Colonic mucosa (tissue), 4 donors: ENCODE data around the gene PKMYT1. TPM values are rescaled to one million over a fixed set of nuclear protein-coding genes. Genes with fewer than 3 reads are reported as not detected.

ENCODE experiments used
- DNase-seq: peaks from one replicate; pipeline ENCODE4 v3.0.0-alpha.2; 2020
- H3K27ac ChIP-seq: fragments of 200-600 bp; one replicate; pipeline ENCODE4 v1.8.0; 2021
- H3K27me3 ChIP-seq: fragments of 200-600 bp; one replicate; pipeline ENCODE4 v1.8.0; 2021
- H3K36me3 ChIP-seq: fragments of 200-600 bp; one replicate; pipeline ENCODE4 v1.8.0; 2021
- H3K4me1 ChIP-seq: fragments of 200-600 bp; one replicate; pipeline ENCODE4 v1.8.0; 2021; ENCODE audit warnings: mild to moderate bottlenecking
- H3K4me3 ChIP-seq: fragments of 200-600 bp; one replicate; pipeline ENCODE4 v1.8.0; 2021
- H3K9ac ChIP-seq, 2 donors: one replicate each; pipeline ENCODE4 v1.7.0; 2013; ENCODE audit warnings: control low read depth in 2 of 2, low read depth in 2 of 2, low read length in 2 of 2
- H3K9me3 ChIP-seq: fragments of 200-600 bp; one replicate; pipeline ENCODE4 v1.8.0; 2021
- intact Hi-C: fragments of 100-400 bp; cut with DNase I; formaldehyde crosslinking; loops from one replicate; pipeline ENCODE4 v1.14.1; 2022
- total RNA-seq, 2 donors: library from RNA; stranded (reverse); fragmentation: NEBNext Ultra II Directional in 1 of 2; extraction: Animal tissue kit (Norgen Biotek cat#: 25700) in 1 of 2; gene quantifications; one replicate each; pipeline ENCODE4 v1.2.1, GENCODE V29; 2021
- TF ChIP-seq, protein P1 (sequence below): fragments of 200-600 bp; IDR thresholded peaks from one replicate; pipeline ENCODE4 v1.8.0; 2022; ENCODE audit warnings: antibody characterized with exemption, mild to moderate bottlenecking
- donor health status: healthy.
- donor health status: DM: no; HTN: no; CAD: no.
- donor health status: DM: no; HTN: no; CAD: no.

PKMYT1 gene
- total RNA-seq, 2 donors from 2014 or later: 9.5 to 76.6 TPM

DNA sequence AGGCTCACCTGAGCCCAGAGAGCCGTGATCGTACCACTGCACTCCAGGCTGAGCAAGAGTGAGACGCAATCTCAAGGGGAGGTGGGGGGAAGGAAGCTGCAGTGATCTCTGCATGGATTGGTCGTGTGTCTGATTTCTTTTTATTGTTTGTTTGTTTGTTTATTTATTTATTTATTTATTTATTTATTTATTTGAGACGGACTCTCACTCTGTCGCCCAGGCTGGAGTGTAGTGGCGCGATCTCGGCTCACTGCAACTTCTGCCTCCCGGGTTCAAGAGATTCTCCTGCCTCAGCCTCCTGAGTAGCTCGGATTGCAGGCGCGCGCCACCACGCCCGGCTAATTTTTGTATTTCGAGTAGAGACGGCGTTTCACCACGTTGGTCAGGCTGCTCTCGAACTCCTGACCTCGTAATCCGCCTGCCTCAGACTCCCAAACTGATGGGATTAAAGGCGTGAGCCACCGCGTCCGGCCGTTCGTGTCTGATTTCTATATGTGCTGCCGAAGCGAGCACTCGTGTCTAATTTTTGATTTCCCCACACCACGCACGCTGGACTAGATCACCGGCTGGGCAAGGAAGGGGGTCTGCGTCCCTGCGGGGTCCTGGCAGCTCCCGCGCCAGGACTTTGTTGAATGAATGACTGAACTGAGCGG is 39.5 kb upstream of the PKMYT1 start:
- H3K9me3 ChIP-seq: no peaks in the 10 kb centered on the region
- no peak for DNase-seq
- H3K27ac ChIP-seq: peak overlapping the region; percentile 96
- H3K9ac ChIP-seq: no peak overlapping the region
- no peaks in the 10 kb centered on the region for H3K36me3 ChIP-seq
- intact Hi-C loops: no loop called here
- H3K27me3 ChIP-seq: no peaks in the 10 kb centered on the region
- H3K4me1 ChIP-seq: peaks cover 18% of the 10 kb centered on the region
- peak overlapping the region; percentile 79 for H3K4me3 ChIP-seq
- TF ChIP-seq, protein P1, sequence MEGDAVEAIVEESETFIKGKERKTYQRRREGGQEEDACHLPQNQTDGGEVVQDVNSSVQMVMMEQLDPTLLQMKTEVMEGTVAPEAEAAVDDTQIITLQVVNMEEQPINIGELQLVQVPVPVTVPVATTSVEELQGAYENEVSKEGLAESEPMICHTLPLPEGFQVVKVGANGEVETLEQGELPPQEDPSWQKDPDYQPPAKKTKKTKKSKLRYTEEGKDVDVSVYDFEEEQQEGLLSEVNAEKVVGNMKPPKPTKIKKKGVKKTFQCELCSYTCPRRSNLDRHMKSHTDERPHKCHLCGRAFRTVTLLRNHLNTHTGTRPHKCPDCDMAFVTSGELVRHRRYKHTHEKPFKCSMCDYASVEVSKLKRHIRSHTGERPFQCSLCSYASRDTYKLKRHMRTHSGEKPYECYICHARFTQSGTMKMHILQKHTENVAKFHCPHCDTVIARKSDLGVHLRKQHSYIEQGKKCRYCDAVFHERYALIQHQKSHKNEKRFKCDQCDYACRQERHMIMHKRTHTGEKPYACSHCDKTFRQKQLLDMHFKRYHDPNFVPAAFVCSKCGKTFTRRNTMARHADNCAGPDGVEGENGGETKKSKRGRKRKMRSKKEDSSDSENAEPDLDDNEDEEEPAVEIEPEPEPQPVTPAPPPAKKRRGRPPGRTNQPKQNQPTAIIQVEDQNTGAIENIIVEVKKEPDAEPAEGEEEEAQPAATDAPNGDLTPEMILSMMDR: no peak

DNA sequence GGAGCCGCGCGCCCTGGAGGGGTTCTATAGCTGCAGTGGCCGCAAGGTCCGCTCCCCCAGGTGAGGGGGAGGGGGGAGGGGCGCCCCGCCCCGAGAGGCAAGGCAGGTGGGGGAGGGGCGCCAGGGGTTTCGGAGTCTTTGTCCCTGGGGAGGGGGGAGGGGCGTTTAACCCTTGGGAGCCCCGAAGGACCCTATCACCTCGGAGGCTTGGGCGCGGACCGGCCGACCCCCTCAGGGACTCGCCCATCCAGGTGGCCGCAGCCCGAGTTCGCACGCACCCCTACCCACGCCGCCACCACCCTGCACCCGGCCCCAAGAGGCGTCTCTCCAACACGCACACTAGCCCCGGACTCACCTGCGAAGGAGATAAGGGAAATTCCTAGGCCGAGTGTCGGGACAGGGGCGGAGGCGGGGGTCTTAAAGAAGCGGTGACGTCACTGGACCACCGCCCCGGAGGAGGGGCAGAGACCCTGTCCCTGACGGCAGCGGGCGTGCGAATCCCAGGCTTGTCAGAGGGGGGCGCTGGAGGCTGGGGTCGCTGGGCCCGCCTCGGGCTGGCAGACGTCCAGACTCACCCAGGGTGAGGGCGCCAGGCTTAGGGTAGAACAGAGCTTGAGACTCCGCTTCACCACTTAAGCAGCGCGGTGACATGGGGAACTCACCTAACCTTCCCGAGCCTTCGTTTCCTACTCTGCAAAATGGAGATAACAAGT is 37.7 kb upstream of the PKMYT1 start, which contains the start of gene CLDN6:
Gene CLDN6 (minus strand): TSS at position 390 of the 713 bp plus-strand sequence. CDS start 2,162 bp downstream, outside the sequence.
- intact Hi-C loops: no loop called here
- H3K27ac ChIP-seq: no peak within 1 kb of the TSS
- no peak for DNase-seq
- TF ChIP-seq, protein P1: no peak
- H3K27me3 ChIP-seq: no peaks in the 10 kb centered on the region
- H3K9me3 ChIP-seq: no peaks in the 10 kb centered on the region
- peaks cover 13% of the 10 kb centered on the region for H3K4me1 ChIP-seq
- H3K9ac ChIP-seq: no peak within 1 kb of the TSS
- H3K36me3 ChIP-seq: no peaks in the 10 kb centered on the region
- H3K4me3 ChIP-seq: no peak within 1 kb of the TSS

DNA sequence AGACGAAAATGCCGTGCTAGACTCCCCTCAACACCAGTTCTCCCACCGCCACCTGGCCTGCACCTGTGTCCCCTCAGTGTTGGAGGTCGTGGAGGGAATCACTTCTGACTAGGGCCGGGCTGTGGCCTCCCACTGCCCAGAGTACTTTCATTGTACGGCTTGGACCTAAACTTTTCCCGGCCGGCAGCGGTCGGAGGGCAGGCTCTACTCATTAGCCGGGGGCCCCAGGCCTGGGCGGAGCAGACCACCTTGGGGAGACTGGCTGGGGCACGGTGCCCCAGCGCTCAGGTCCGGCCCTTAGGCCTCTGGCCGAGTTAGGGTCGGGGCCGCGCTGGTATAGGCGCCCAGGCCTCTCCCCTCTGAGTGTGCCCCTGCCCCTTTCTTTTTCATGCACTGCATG is 37.1 kb upstream of the PKMYT1 start:
- no peak for DNase-seq
- Histone ChIP-seq H3K4me1 (peaks cover 10% of the 10 kb centered on the region), H3K4me3 (no peak overlapping the region), H3K27me3 (no peaks in the 10 kb centered on the region), H3K9me3 (no peaks in the 10 kb centered on the region), H3K36me3 (no peaks in the 10 kb centered on the region), H3K27ac (no peak overlapping the region), H3K9ac (no peak overlapping the region)
- intact Hi-C loops: no loop called here
- TF ChIP-seq, protein P1: no peak

DNA sequence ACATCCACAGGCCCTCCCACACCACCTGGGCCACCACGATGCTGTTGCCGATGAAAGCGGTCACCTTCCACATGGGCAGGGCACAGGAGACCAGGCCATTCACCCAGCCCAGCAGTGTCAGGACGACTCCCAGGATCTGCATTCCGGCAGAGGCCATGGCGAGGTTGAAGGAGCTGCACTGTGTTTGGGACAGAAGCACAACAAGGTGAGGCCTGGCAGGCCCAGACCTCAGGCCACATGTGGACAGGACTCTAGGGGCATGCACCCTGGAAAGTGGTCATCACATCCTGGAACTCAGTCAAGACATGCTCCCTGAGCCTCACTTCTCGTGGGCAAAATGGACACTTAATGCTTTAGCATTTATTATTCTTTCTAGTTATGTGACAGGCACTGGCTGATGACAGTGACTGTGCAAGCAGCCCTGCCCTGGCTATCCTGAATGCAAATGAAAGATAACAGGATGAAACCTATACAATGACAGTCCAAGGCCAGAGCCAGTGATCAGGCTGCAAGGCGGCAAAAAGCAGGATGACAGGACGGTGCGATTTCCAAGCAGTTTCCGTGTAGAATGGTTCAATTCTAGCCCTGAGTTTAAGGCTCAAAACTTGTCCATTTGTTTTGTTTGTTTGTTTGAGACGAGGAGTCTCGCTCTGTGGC is 35.7 kb upstream of the PKMYT1 start:
- Histone ChIP-seq H3K27ac (no peak overlapping the region), H3K36me3 (no peaks in the 10 kb centered on the region), H3K4me1 (no peaks in the 10 kb centered on the region), H3K27me3 (peaks cover 5% of the 10 kb centered on the region), H3K4me3 (no peak overlapping the region), H3K9ac (no peak overlapping the region), H3K9me3 (no peaks in the 10 kb centered on the region)
- intact Hi-C loops: no loop called here
- TF ChIP-seq, protein P1: no peak
- no peak for DNase-seq

DNA sequence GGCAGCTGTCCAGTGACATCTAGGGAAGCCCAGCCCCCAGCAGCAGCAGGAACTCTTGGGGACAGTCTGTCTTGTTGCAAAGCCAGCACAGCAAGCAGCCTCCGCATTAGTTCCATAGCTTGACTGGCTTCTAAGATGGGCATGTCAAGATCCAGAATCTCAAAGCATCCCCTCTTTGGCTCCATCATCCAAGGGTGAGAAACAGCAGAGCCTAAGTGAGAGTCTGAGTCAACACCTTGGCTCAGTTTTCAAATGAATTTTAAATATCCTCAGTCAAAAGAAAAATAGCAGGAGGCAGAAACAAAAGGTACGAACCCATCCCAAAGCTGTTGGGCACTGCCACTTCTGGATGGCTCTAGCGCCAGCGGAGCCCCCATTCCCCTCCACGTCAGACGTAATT is 34.7 kb upstream of the PKMYT1 start:
- no peak for DNase-seq
- no peak overlapping the region for H3K9ac ChIP-seq
- no peak overlapping the region for H3K4me3 ChIP-seq
- H3K9me3 ChIP-seq: no peaks in the 10 kb centered on the region
- H3K27ac ChIP-seq: no peak overlapping the region
- no peaks in the 10 kb centered on the region for H3K4me1 ChIP-seq
- H3K36me3 ChIP-seq: no peaks in the 10 kb centered on the region
- peaks cover 5% of the 10 kb centered on the region for H3K27me3 ChIP-seq
- TF ChIP-seq, protein P1: no peak
- intact Hi-C loops: no loop called here
